IPS-11a (cell line): Measurements from ENCODE around the gene DHRS9.
"Not testable (repeated sequence)": the region's sequence is repeated elsewhere in the genome, so short reads cannot be mapped to it uniquely, and the experiment has no call there.

Source experiments
- H3K4me3 ChIP-seq: one replicate; pipeline ENCODE4 v1.5.1; 2013; ENCODE audit warnings: low read depth, low read length, control low read depth

Gene DHRS9

DNA sequence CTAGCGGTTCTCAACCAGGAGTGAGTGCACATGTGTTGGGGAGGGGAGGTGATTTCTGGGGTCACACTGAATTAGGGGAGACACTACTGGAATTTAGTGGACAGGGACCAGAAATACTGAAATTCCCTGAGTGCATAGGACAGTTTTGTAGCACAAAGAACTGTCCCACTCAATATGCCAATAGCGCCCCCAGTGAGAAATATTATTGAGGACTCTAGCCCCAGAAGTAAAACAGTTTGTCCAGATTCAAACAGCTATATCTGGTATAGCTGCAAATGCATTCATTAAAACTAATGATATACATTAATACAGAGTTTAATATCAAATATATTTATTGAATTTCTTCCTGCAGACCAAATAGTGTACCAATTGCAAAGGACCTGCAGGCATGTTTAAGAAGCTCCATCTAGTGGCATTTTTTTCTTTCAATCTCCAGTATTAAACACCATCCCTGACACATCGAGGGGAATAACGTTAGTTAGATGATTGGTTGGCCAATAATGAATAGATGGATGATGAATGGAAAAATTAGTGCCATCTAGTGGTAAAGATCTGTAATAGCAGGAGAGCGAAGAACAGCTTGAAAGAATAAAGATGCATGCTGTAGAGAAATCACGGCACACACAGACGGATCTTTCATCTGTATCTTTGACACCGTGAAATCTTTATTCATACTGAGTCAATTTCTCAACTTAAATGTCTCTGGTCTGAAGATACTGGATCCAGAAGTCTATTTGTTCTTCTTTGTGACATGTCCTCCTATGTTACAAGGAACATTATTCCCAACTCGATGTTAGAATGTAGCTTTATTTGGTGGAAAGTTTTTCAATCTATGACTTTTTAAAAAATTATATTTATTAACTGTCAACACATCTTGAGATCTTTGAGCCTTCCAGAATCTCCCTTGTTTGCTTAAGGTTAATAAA lies 62.5 kb downstream of the DHRS9 start:
- no peak overlapping the region for H3K4me3 ChIP-seq

DNA sequence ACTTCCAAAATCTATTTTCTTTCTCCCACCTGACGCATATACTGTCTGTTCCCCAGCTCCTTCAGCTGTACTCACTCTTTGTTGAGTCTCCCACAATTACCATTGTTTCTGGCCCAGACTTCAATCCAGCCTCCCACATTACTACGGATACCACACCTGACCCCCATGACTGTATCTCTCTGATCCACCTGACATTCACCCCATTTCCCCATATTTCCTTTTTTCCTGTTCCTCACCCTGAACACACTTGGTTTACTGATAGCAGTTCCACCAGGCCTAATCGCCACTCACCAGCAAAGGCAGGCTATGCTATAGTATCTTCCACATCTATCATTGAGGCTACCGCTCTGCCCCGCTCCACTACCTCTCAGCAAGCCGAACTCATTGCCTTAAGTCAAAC lies 64.9 kb downstream of the DHRS9 start:
- not testable (repeated sequence) for H3K4me3 ChIP-seq

DNA sequence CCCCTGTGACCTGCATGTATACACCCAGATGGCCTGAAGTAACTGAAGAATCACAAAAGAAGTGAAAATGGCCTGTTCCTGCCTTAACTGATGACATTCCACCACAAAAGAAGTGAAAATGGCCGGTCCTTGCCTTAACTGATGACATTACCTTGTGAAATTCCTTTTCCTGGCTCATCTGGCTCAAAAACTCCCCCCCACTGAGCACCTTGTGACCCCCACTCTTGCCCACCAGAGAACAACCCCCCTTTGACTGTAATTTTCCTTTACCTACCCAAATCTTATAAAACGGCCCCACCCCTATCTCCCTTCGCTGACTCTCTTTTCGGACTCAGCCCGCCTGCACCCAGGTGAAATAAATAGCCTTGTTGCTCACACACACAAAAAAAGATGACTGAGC lies 67.1 kb downstream of the DHRS9 start:
- H3K4me3 ChIP-seq, result not testable (repeated sequence)

DNA sequence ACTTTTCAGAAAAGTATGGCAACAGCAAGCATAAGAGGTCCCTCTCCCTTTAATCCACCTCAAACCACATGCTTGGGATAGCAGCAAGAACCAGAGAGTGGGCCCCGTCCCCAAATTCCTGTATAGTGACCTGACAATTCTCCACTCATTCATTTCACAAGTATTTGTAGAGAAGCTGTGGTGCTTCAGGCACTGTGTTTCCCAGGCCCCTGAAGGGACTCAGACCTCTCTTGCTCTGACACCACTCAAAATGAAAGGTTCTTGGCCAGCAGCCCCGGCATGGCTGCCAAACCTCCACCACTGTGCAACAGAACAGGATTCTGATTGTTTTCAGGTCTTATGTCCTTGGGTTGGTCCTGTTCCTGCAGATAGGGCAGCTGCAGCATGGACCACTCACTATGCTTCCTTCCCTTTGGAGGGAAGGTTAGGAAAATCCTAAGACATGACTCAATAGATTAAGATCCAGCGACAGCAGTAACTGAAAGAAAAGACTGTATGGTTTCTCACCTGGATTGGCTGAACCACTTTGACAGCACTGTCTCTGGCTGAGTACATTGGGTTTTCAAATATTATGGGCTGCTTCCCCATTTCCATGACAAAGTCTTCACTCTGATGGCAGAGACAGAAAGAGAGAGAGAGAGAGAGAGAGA lies 67.6 kb downstream of the DHRS9 start:
- H3K4me3 ChIP-seq, result no peak overlapping the region

DNA sequence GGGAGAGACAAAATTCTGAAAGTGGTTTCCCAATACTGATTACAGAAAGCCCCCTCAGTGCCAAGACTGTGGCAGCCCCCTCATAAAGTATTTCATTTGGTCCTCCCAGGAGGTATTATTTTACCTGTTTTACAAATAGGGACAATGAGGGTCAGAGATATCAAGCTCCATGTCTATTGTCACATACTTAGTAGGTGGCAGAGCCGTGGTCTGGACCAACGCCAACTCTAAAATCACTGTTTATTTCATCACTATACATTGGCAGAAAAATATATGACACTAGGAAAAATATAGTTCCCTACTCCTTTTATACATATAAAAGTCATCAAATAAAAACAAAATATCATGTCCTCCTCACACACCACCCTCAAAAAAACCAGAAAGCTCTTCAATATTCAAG lies 68.6 kb downstream of the DHRS9 start:
- H3K4me3 ChIP-seq, result no peak overlapping the region

DNA sequence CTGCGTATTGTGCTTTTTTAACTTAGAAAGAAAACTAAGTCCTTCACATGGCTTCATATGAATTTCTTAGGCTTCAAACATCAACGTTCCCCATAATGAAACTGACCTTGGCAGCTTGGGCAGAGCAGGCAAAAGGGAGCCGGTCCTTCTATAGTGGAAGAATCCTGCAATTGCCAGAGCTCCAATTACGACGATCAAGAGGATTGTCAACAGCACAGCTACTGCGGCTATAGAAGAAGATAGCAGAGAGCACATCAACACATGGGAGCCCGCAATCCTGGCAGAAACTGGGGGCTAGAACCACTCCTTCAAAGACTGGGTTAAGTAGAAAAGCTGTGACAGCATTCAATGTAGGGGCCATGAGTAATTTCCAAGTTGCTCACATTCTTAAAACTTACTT lies 69.8 kb downstream of the DHRS9 start:
- H3K4me3 ChIP-seq, result no peak overlapping the region

DNA sequence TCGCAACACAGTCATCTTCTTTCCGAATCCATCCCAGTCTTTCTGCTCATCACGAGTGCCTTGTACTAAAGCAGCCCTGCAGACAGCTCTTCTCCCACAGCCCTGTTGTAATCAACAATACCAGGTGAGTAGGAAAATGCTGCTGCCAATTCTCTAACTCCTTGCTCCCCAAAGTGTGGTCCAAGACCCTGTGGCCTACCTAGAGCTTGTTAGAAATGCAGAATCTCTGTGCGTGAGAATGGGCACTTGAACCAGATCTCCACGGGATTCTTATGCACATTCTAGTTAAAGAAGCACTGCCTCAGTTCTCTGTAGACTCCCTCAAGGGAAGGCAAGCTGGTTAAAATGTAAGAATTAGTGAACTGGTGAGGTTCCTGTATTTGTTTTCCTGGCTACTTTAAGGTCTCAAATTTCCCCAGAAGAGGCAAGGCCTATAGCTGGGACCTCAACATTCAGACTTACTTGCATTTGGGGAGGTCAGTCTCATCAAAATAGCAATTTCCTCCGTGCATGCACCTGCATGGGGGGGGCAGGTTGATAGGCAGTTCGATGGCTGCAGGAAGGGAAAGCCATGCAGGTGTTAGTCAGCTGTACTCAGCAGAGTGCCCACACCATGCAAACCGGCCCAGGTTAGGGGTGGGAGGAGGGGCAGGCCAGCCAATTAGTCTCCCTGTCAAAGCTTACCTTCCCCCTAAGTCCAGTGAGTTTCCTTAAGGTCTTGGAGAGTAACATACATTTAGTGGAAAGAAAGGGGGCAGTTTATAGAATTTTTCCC lies 70.8 kb downstream of the DHRS9 start:
- no peak overlapping the region for H3K4me3 ChIP-seq

DNA sequence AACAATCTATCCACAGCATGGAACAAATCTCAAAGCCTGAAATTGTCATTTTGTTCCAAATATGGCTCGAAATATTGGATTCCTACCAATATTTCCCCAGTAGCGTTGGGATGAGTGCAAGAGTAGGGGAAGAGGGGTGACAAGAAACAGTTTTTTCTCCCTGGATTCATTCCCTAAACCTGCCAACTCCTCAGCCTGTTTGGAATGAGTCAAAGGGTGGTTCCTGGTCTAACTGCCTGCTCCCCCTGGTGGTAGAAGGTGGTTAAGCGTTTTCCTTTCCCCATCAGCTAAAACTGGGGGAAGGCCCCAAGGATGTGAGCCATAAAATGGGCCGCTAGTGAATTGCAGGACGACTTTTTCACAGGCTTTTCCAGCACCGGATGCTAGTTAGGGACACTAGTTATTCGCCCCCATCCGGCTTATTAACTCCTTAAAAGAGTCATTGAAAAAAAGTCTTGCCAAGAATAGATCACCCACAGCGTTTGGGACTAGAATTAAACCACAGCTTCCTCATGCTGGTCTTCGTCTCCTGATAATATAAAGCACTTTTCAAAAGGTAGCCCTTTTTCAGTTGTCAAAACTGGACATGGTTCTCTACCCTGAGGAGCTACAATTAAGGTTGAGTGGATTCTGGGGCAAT lies 72.5 kb downstream of the DHRS9 start:
- H3K4me3 ChIP-seq, result no peak overlapping the region

DNA sequence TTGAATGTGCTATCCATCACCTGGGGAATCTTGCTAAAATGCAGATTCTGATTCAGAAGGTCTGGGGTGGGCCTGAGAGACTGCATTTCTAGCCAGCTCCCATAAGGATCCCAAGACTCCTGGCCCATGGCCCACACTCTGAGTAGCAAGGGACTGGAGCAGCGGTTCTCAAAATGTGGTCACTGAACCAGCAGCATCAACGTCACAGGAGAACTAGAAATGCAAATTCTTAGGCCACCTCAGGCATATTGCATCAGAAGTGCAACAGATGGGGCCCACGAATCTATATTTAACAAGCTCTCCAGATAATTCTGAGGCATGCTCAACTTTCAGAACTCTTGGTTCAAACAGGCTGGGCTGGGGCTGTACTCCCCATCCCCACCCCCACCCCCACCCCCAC lies 74.6 kb downstream of the DHRS9 start:
- H3K4me3 ChIP-seq, result no peak overlapping the region
